ENCODE data around the gene ETV7.

The ETV7 gene

GRCh38 chr6:36318690-36319435 lies 68.6 kb downstream of the ETV7 start:
- no peak for DNase-seq

DNA sequence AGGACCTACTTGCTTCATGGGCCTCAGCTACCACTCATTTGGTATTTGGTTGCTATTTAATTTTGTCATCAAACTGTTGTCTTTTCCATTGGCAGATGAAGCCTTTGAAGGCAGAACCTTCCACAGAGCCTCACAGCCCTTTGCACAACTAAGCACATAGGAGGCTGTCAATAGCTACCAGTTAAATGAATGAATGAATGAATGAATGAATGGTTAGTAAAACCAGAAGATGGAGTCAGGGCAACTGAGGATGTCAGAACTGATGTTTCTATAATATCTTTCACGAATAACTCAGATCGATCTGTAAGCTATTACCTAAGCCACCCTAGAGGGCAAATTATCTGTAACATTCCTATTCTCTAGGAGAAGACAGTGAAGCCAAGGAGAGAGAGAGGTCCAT lies 69.8 kb downstream of the ETV7 start:
- no peak for DNase-seq

Measured in right hindlimb (tissue), 1 donor.